T-cell (primary cell): ENCODE data around the gene PMF1. TPM values are rescaled to one million over a fixed set of nuclear protein-coding genes. Genes with fewer than 3 reads are reported as not detected.
"Not testable (repeated sequence)": the region's sequence is repeated elsewhere in the genome, so short reads cannot be mapped to it uniquely, and the experiment has no call there.

ENCODE experiments used
- ATAC-seq, 4 experiments: fragments of 200-7000 bp in 3 of 4; fragments of 150-1000 bp in 1 of 4; cut with Tn5 transposase; replicated peaks in 1 of 4; 1 replicate in 3 of 4; 2 replicates in 1 of 4; pipeline ENCODE4 v1.10.0; 2021; ENCODE audit warnings: moderate library complexity in 3 of 4, mild to moderate bottlenecking in 2 of 4, moderate number of reproducible peaks in 1 of 4
- CTCF ChIA-PET, 2 donors: fragments of 300-600 bp; sonication (Branson Sonifier 250); formaldehyde crosslinking; loops; one replicate each; lab custom pipeline; 2022; ENCODE audit warnings: antibody characterized with exemption in 2 of 2; lab: Charles Lee
- POLR2A ChIA-PET, 2 donors: fragments of 300-600 bp; sonication (Branson Sonifier 250); formaldehyde crosslinking; loops; one replicate each; lab custom pipeline; 2022; ENCODE audit warnings: antibody characterized with exemption in 2 of 2; lab: Charles Lee
- DNase-seq, 35 experiments: peaks; one replicate each; pipeline versions ENCODE4 v3.0.0 to v3.0.0-alpha.2; 2013 to 2023
- H3K27ac ChIP-seq: one replicate; pipeline ENCODE4 v1.5.1; 2013; ENCODE audit warnings: low read length
- H3K27me3 ChIP-seq, 2 experiments: replicated peaks in 1 of 2; 1 replicate in 1 of 2; 2 replicates in 1 of 2; pipeline versions ENCODE4 v1.6.1 to v1.7.0; 2013; ENCODE audit warnings: low read length in 1 of 2, mixed read lengths in 1 of 2; ENCODE audit not compliant: control insufficient read depth in 2 of 2, insufficient read depth in 2 of 2; ENCODE audit errors: extremely low read depth in 1 of 2
- H3K36me3 ChIP-seq, 2 donors: 1 replicate in 1 of 2; 2 replicates in 1 of 2; pipeline versions ENCODE4 v1.6.1 to v1.7.0; 2013; ENCODE audit warnings: low read length in 1 of 2; ENCODE audit not compliant: control insufficient read depth in 2 of 2, insufficient read depth in 1 of 2; ENCODE audit errors: extremely low read depth in 1 of 2
- H3K4me1 ChIP-seq, 2 experiments: 1 replicate in 1 of 2; 2 replicates in 1 of 2; pipeline versions ENCODE4 v1.6.1 to v1.7.0; 2013; ENCODE audit warnings: low read length in 2 of 2, mixed read lengths in 1 of 2; ENCODE audit not compliant: insufficient read depth in 2 of 2, control insufficient read depth in 1 of 2; ENCODE audit errors: extremely low read depth in 1 of 2
- H3K4me3 ChIP-seq, 2 donors: 1 replicate in 1 of 2; 2 replicates in 1 of 2; pipeline versions ENCODE4 v1.5.1 to v1.7.0; 2013; ENCODE audit warnings: mild to moderate bottlenecking in 2 of 2, low read length in 1 of 2, moderate library complexity in 1 of 2; ENCODE audit not compliant: control insufficient read depth in 1 of 2; ENCODE audit errors: extremely low read depth in 1 of 2
- H3K9me3 ChIP-seq: 2 replicates; pipeline ENCODE4 v1.7.0; 2013
- H3K27ac Mint-ChIP-seq, 2 donors: one replicate each; pipeline ENCODE4 v1.8.0; 2020 to 2021; ENCODE audit warnings: mild to moderate bottlenecking in 2 of 2, mixed read lengths in 2 of 2
- H3K27me3 Mint-ChIP-seq, 2 donors: one replicate each; pipeline ENCODE4 v1.8.0; 2021 to 2022; ENCODE audit warnings: mixed read lengths in 2 of 2
- H3K36me3 Mint-ChIP-seq: one replicate; pipeline ENCODE4 v1.8.0; 2021; ENCODE audit warnings: mixed read lengths
- H3K4me1 Mint-ChIP-seq, 3 donors: one replicate each; pipeline ENCODE4 v1.8.0; 2020 to 2022; ENCODE audit warnings: mixed read lengths in 3 of 3, mild to moderate bottlenecking in 1 of 3
- H3K4me3 Mint-ChIP-seq, 3 donors: one replicate each; pipeline ENCODE4 v1.8.0; 2020 to 2022; ENCODE audit warnings: mild to moderate bottlenecking in 3 of 3, mixed read lengths in 3 of 3, moderate library complexity in 3 of 3
- H3K9me3 Mint-ChIP-seq, 3 donors: one replicate each; pipeline ENCODE4 v1.8.0; 2020 to 2022; ENCODE audit warnings: mixed read lengths in 3 of 3
- WGBS: methylation state at CpG from one replicate; pipeline ENCODE4 v1.1.5; 2013; ENCODE audit warnings: missing lambda C conversion rate; ENCODE audit not compliant: insufficient coverage; 5-methylcytosine and 5-hydroxymethylcytosine counted together
- total RNA-seq, 35 experiments: library from RNA in 6 of 35; stranded (reverse) in 6 of 35; fragments of 120-200 nt in 1 of 35; gene quantifications; one replicate each; pipeline versions ENCODE4 v1.2.1 to v1.2.4 and lab custom pipeline; 2013 to 2026

PMF1 gene
- total RNA-seq, 5 donors from 2014 or later (not counting 1 experiment from before 2014, with no cell fraction given), result 54.7 to 58.7 (median 57.6) TPM

DNA sequence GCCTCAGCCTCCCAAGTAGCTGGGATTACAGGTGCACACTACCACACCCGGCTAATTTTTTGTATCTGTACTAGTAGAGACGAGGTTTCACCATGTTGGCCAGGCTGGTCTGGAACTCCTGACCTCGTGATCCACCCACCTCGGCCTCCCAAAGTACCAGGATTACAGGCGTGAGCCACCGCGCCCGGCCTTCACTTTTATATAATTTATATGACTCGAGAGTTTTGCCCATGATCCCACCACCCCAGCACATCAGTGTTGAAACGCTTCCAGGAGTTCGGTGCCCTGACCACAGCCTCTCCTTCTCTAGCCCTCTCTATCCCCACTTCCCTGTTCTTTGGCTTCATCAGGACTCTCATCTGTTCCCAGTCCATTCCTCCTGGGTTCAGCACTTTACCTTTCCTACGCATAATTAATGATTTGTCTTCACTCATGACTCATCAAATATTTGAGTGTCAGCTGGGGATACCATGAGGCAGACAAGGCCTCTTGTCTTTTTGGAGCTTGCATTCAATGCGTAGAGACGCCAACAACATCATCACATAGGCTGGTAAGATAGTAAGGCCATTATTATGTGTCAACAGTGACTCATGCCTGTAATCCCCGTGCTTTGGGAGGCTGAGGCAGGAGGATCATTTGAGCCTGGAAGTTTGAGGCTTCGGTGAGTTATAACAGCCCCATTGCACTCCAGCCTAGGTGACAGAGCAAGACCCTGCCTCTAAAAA lies 1.4 kb downstream of the PMF1 start:
- WGBS, result 75% methylated on average over 3 of the region's 16 CpGs
- peaks cover 9% of the 10 kb centered on the region for H3K36me3 Mint-ChIP-seq
- peaks cover 7 to 44% of the 10 kb centered on the region in 2 experiments for H3K4me1 ChIP-seq
- H3K27ac Mint-ChIP-seq, result peak overlapping the region; percentile 57 to 77
- H3K4me1 Mint-ChIP-seq, result peaks cover 37 to 54% (median 50%) of the 10 kb centered on the region in 3 donors
- POLR2A ChIA-PET, result interaction anchor here in 1 of 2 donors (0.6 to 1.9 kb wide), 4 partner anchors 20 to 292 kb away, joined by 3 to 32 read pairs (median 3); partner anchors contain the start of gene SLC25A44
- H3K9me3 Mint-ChIP-seq, result no peaks in the 10 kb centered on the region
- H3K9me3 ChIP-seq, result no peaks in the 10 kb centered on the region
- ATAC-seq (no peak), DNase-seq (no peak)
- peak overlapping the region; percentile 97 for H3K27ac ChIP-seq
- H3K27me3 ChIP-seq, result no peaks in the 10 kb centered on the region
- CTCF ChIA-PET, result interaction anchor here (0.6 to 2.7 kb wide), 6 partner anchors 11 to 891 kb away, joined by 3 to 40 read pairs (median 4); no protein-coding TSS in a partner anchor
- H3K36me3 ChIP-seq, result peaks cover 4 to 23% of the 10 kb centered on the region in 2 donors
- no peak overlapping the region for H3K4me3 ChIP-seq
- H3K4me3 Mint-ChIP-seq, result peak overlapping the region; percentile 79 to 95 (median 95)
- no peaks in the 10 kb centered on the region for H3K27me3 Mint-ChIP-seq

DNA sequence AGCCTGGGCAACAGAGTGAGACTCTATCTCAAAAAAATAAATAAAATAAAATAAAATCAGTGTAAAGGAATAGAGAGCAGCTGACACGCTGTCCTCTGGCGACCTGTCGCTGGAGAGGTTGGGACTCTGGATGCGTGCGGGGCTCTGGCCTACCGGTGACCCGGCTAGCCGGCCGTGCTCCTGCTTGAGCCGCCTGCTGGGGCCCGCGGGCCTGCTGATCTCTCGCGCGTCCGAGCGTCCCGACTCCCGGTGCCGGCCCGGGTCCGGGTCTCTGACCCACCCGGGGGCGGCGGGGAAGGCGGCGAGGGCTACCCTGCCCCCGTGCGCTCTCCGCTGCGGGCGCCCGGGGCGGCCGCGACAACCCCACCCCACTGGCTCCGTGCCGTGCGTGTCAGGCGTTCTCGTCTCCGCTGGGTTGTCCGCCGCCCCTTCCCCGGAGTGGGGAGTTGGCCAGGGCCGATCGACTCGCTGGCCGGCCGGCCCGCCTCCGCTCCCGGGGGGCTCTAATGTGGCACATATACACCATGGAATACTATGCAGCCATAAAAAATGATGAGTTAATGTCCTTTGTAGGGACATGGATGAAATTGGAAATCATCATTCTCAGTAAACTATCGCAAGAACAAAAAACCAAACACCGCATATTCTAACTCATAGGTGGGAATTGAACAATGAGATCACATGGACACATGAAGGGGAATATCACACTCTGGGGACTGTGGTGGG lies 3.7 kb downstream of the PMF1 start:
- H3K27ac Mint-ChIP-seq, H3K9me3 Mint-ChIP-seq, CTCF ChIA-PET: not testable (repeated sequence)

DNA sequence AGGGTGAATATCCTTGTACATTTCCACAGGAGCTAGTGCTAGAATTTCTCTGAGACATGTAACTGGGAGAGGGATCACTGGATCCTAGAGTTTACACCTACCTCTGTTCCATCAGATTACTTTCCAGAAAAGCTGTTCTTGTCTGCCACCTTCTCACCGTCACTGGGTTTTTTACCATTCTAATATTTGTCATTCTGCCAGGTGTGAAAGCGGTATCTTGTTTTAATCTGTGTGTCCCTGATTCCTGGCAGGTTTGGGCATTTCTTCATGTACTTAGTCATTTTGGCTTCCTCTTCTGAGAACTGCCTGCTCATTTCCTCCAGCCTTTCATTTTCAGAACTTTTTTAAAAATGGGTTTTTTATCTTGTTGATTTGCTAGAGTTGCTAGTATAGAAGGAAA lies 5.1 kb downstream of the PMF1 start:
- peaks cover 46 to 72% (median 71%) of the 10 kb centered on the region in 3 donors for H3K4me1 Mint-ChIP-seq
- POLR2A ChIA-PET, result interaction anchor here (0.5 to 0.9 kb wide), 3 partner anchors 123 to 946 kb away, joined by 3 to 9 read pairs (median 3); no protein-coding TSS in a partner anchor
- H3K27me3 Mint-ChIP-seq, result no peaks in the 10 kb centered on the region

More for the DNA sequence above, 3.7 kb downstream of the PMF1 start:
- H3K27me3 Mint-ChIP-seq, ATAC-seq, H3K4me3 Mint-ChIP-seq, H3K27ac ChIP-seq, H3K4me3 ChIP-seq, H3K27me3 ChIP-seq, POLR2A ChIA-PET, H3K9me3 ChIP-seq: not testable (repeated sequence)
- Mint-ChIP-seq H3K4me1 (peaks cover 48 to 68% (median 65%) of the 10 kb centered on the region in 3 donors), H3K36me3 (peaks cover 13% of the 10 kb centered on the region)
- 98% methylated on average over 25 of the region's 55 CpGs for WGBS
- Histone ChIP-seq H3K4me1 (peaks cover 7 to 46% of the 10 kb centered on the region in 2 experiments), H3K36me3 (peaks cover 5 to 21% of the 10 kb centered on the region in 2 donors)
- peak in 1 of 35 experiments; percentile 43 for DNase-seq

GRCh38 chr1:156220226-156220625 lies 7.4 kb downstream of the PMF1 start:
- peaks cover 4 to 30% of the 10 kb centered on the region in 2 experiments for H3K4me1 ChIP-seq
- 100% methylated on average over 4 of the region's 9 CpGs for WGBS
- peaks cover 14 to 33% of the 10 kb centered on the region in 2 donors for H3K36me3 ChIP-seq
- ChIA-PET POLR2A (no interaction called here), CTCF (interaction anchor here (0.6 kb wide), 2 partner anchors 282 to 584 kb away, joined by 4 to 5 read pairs; no protein-coding TSS in a partner anchor)
- peaks cover 31 to 63% (median 61%) of the 10 kb centered on the region in 3 donors for H3K4me1 Mint-ChIP-seq
- no peak overlapping the region for H3K27ac ChIP-seq
- no peaks in the 10 kb centered on the region for H3K9me3 Mint-ChIP-seq
- ATAC-seq, result no peak
- no peaks in the 10 kb centered on the region for H3K9me3 ChIP-seq
- no peak for DNase-seq
- no peak overlapping the region for H3K4me3 ChIP-seq
- peaks cover 33% of the 10 kb centered on the region for H3K36me3 Mint-ChIP-seq
- no peak overlapping the region for H3K4me3 Mint-ChIP-seq
- H3K27me3 ChIP-seq, result no peaks in the 10 kb centered on the region
- peak overlapping the region in 1 of 2 donors; percentile 39 for H3K27ac Mint-ChIP-seq
- H3K27me3 Mint-ChIP-seq, result no peaks in the 10 kb centered on the region

More for the DNA sequence above, 5.1 kb downstream of the PMF1 start:
- ATAC-seq (peak in 3 of 4 experiments; percentile 34 to 43 (median 41)), DNase-seq (peak in 2 of 35 experiments; percentile 8 to 52)
- no CpG with 5 or more reads among the region's 2 CpGs for WGBS
- H3K9me3 ChIP-seq, result no peaks in the 10 kb centered on the region
- peaks cover 7 to 43% of the 10 kb centered on the region in 2 experiments for H3K4me1 ChIP-seq
- peak overlapping the region; percentile 43 to 62 (median 57) for H3K4me3 Mint-ChIP-seq
- no peaks in the 10 kb centered on the region for H3K9me3 Mint-ChIP-seq
- H3K27me3 ChIP-seq, result no peaks in the 10 kb centered on the region
- peaks cover 13 to 29% of the 10 kb centered on the region in 2 donors for H3K36me3 ChIP-seq
- H3K4me3 ChIP-seq, result no peak overlapping the region
- CTCF ChIA-PET, result interaction anchor here (0.6 to 0.8 kb wide), 3 partner anchors 12 to 24 kb away, joined by 3 to 6 read pairs (median 3); partner anchors contain the start of gene SLC25A44 (in 1 of the 2)
- H3K27ac ChIP-seq, result peak overlapping the region; percentile 52
- peaks cover 23% of the 10 kb centered on the region for H3K36me3 Mint-ChIP-seq
- peak overlapping the region; percentile 89 to 92 for H3K27ac Mint-ChIP-seq

GRCh38 chr1:156221986-156222692 lies 9.3 kb downstream of the PMF1 start:
- CTCF ChIA-PET, result no interaction called here

More at GRCh38 chr1:156221986-156222692, 9.3 kb downstream of the PMF1 start:
- Histone ChIP-seq H3K9me3 (no peaks in the 10 kb centered on the region), H3K4me1 (peaks cover 4 to 33% of the 10 kb centered on the region in 2 experiments), H3K27me3 (no peaks in the 10 kb centered on the region), H3K27ac (no peak overlapping the region), H3K36me3 (peaks cover 14 to 37% of the 10 kb centered on the region in 2 donors), H3K4me3 (no peak overlapping the region)
- Mint-ChIP-seq H3K9me3 (no peaks in the 10 kb centered on the region), H3K27ac (peak overlapping the region; percentile 79 to 88), H3K27me3 (no peaks in the 10 kb centered on the region), H3K4me1 (peaks cover 31 to 61% (median 60%) of the 10 kb centered on the region in 3 donors), H3K36me3 (peaks cover 42% of the 10 kb centered on the region), H3K4me3 (no peak overlapping the region)
- no peak for DNase-seq
- WGBS, result 76% methylated on average over 9 of the region's 13 CpGs
- POLR2A ChIA-PET, result no interaction called here
- ATAC-seq, result no peak
